ENCODE measurements around the gene CRYBB3. TPM values are rescaled to one million over a fixed set of nuclear protein-coding genes. Genes with fewer than 3 reads are reported as not detected.

The CRYBB3 gene
- total and polyA plus RNA-seq, 2 donors (not counting 1 experiment from before 2014, with no cell fraction given): not detected

- DNase-seq (no peak), ATAC-seq (ENCODE audit: low read depth) (no peak)
- Mint-ChIP-seq H3K27me3 (peaks cover 9% of the 10 kb centered on the region), H3K4me1 (no peaks in the 10 kb centered on the region), H3K9me3 (ENCODE audit: insufficient read depth) (no peaks in the 10 kb centered on the region), H3K4me3 (no peak overlapping the region), H3K27ac (no peak overlapping the region)
- Histone ChIP-seq H3K79me2 (ENCODE audit: control insufficient read depth, insufficient read depth, low read length) (no peaks in the 10 kb centered on the region), H4K20me1 (ENCODE audit: control insufficient read depth, insufficient read depth, low read length, poor library complexity, severe bottlenecking) (no peaks in the 10 kb centered on the region), H3K9me3 (ENCODE audit: control extremely low read depth in 1 of 3, control insufficient read depth in 2 of 3, insufficient read depth in 1 of 3, low read length in 2 of 3) (peaks cover 0 to under 1% (median 0%) of the 10 kb centered on the region in 3 donors), H3K9ac (ENCODE audit: low read length) (no peak overlapping the region), H3K27me3 (replicated peaks in 1 of 4; ENCODE audit: control extremely low read depth in 1 of 4, control insufficient read depth in 3 of 4, insufficient read depth in 4 of 4, low read length in 3 of 4) (peaks cover 0 to 3% (median 0%) of the 10 kb centered on the region in 4 experiments), H3K36me3 (replicated peaks in 1 of 2; ENCODE audit: control extremely low read depth in 1 of 2, control insufficient read depth in 1 of 2, extremely low read depth in 1 of 2, insufficient read depth in 2 of 2, low read length in 1 of 2) (no peaks in the 10 kb centered on the region), H3K27ac (ENCODE audit: low read length in 2 of 2) (no peak overlapping the region), H2AFZ (ENCODE audit: insufficient read depth, low read depth, low read length, poor library complexity, severe bottlenecking) (no peak overlapping the region), H3K4me2 (replicated peaks; ENCODE audit: low read depth, low read length, poor library complexity, severe bottlenecking) (no peak overlapping the region), H3K4me1 (ENCODE audit: control insufficient read depth in 2 of 2, insufficient read depth in 2 of 2, low read length in 2 of 2) (no peaks in the 10 kb centered on the region), H3K4me3 (ENCODE audit: control extremely low read depth in 1 of 5, extremely low read depth in 1 of 5, insufficient read depth in 1 of 5, low read depth in 2 of 5, low read length in 4 of 5) (no peak overlapping the region)
- POLR2A ChIA-PET: no interaction called here
- CTCF ChIA-PET: no interaction called here
- 80% methylated on average over 1 of the region's 2 CpGs for WGBS (ENCODE audit: insufficient coverage)
- TF ChIP-seq CTCF (IDR thresholded peaks at IDR 0.05) (no peak), EZH2 (IDR thresholded peaks at IDR 0.05; ENCODE audit: borderline replicate concordance, insufficient read depth, low read depth, low read length, poor library complexity, severe bottlenecking) (no peak)
- intact Hi-C loops (cut with micrococcal nuclease): no loop called here
Measured at GRCh38 chr22:25207553-25208157, 8.0 kb downstream of the CRYBB3 start.

GRCh38 chr22:25208328-25208727, 8.7 kb downstream of the CRYBB3 start:
- peaks cover 0 to 3% (median 0%) of the 10 kb centered on the region in 3 donors for H3K9me3 ChIP-seq (ENCODE audit: control extremely low read depth in 1 of 3, control insufficient read depth in 2 of 3, insufficient read depth in 1 of 3, low read length in 2 of 3)
- H3K9me3 Mint-ChIP-seq (ENCODE audit: insufficient read depth): no peaks in the 10 kb centered on the region
- ATAC-seq (ENCODE audit: low read depth): no peak
- no peak overlapping the region for H3K9ac ChIP-seq (ENCODE audit: low read length)
- H3K27ac Mint-ChIP-seq: no peak overlapping the region
- peaks cover 0 to 3% (median 0%) of the 10 kb centered on the region in 4 experiments for H3K27me3 ChIP-seq (replicated peaks in 1 of 4; ENCODE audit: control extremely low read depth in 1 of 4, control insufficient read depth in 3 of 4, insufficient read depth in 4 of 4, low read length in 3 of 4)
- no peaks in the 10 kb centered on the region for H3K4me1 ChIP-seq (ENCODE audit: control insufficient read depth in 2 of 2, insufficient read depth in 2 of 2, low read length in 2 of 2)
- CTCF ChIA-PET: no interaction called here
- no peaks in the 10 kb centered on the region for H3K4me1 Mint-ChIP-seq
- H3K36me3 ChIP-seq (replicated peaks in 1 of 2; ENCODE audit: control extremely low read depth in 1 of 2, control insufficient read depth in 1 of 2, extremely low read depth in 1 of 2, insufficient read depth in 2 of 2, low read length in 1 of 2): no peaks in the 10 kb centered on the region
- no peak overlapping the region for H2AFZ ChIP-seq (ENCODE audit: insufficient read depth, low read depth, low read length, poor library complexity, severe bottlenecking)
- no peak overlapping the region for H3K4me3 ChIP-seq (ENCODE audit: control extremely low read depth in 1 of 5, extremely low read depth in 1 of 5, insufficient read depth in 1 of 5, low read depth in 2 of 5, low read length in 4 of 5)
- H3K79me2 ChIP-seq (ENCODE audit: control insufficient read depth, insufficient read depth, low read length): no peaks in the 10 kb centered on the region
- no peak overlapping the region for H3K4me3 Mint-ChIP-seq
- intact Hi-C loops (cut with micrococcal nuclease): no loop called here
- peaks cover 10% of the 10 kb centered on the region for H3K27me3 Mint-ChIP-seq
- 95% methylated on average over 2 of the region's 2 CpGs for WGBS (ENCODE audit: insufficient coverage)
- H3K27ac ChIP-seq (ENCODE audit: low read length in 2 of 2): no peak overlapping the region
- DNase-seq: no peak
- no peak for TF ChIP-seq CTCF (IDR thresholded peaks at IDR 0.05)
- no peak for TF ChIP-seq EZH2 (IDR thresholded peaks at IDR 0.05; ENCODE audit: borderline replicate concordance, insufficient read depth, low read depth, low read length, poor library complexity, severe bottlenecking)
- POLR2A ChIA-PET: no interaction called here
- H4K20me1 ChIP-seq (ENCODE audit: control insufficient read depth, insufficient read depth, low read length, poor library complexity, severe bottlenecking): no peaks in the 10 kb centered on the region
- no peak overlapping the region for H3K4me2 ChIP-seq (replicated peaks; ENCODE audit: low read depth, low read length, poor library complexity, severe bottlenecking)
